Muscle of arm (tissue), 14 donors: Measurements from ENCODE around the gene APBA2. TPM values are rescaled to one million over a fixed set of nuclear protein-coding genes. Genes with fewer than 3 reads are reported as not detected.
"Not testable (repeated sequence)": the region's sequence is repeated elsewhere in the genome, so short reads cannot be mapped to it uniquely, and the experiment has no call there.

ENCODE experiments used
- DNase-seq: peaks from one replicate; pipeline ENCODE4 v3.0.0-alpha.2; 2013
- long read RNA-seq, 11 donors: transcript quantifications; one replicate each; lab custom pipeline, GENCODE V29; 2026
- polyA plus RNA-seq, 12 donors: library from polyadenylated mRNA; unstranded; fragments of 120-200 nt; gene quantifications; one replicate each; pipeline ENCODE4 v1.2.1, GENCODE V29; 2013; ENCODE audit not compliant: insufficient read length in 12 of 12

The APBA2 gene
- 10 to 100 TPM in 1 of 12 donors, 1 to 10 TPM in 10, not detected in 1; 2.9 to 19.6 (median 5.2) TPM for polyA plus RNA-seq
- long read RNA-seq, donor 1 = 0 reads
- long read RNA-seq, donor 2 = 0 reads
- long read RNA-seq, donor 3 = 0 reads
- long read RNA-seq, donor 4 = 0 reads
- long read RNA-seq, donor 5 = 0 reads
- long read RNA-seq, donor 6 = 0 reads
- long read RNA-seq, donor 7 = 0 reads
- long read RNA-seq, donor 8 = 0 reads
- long read RNA-seq, donor 9 = 0 reads
- long read RNA-seq, donor 10 = 0 reads
- long read RNA-seq, donor 11 = 0 reads

DNA sequence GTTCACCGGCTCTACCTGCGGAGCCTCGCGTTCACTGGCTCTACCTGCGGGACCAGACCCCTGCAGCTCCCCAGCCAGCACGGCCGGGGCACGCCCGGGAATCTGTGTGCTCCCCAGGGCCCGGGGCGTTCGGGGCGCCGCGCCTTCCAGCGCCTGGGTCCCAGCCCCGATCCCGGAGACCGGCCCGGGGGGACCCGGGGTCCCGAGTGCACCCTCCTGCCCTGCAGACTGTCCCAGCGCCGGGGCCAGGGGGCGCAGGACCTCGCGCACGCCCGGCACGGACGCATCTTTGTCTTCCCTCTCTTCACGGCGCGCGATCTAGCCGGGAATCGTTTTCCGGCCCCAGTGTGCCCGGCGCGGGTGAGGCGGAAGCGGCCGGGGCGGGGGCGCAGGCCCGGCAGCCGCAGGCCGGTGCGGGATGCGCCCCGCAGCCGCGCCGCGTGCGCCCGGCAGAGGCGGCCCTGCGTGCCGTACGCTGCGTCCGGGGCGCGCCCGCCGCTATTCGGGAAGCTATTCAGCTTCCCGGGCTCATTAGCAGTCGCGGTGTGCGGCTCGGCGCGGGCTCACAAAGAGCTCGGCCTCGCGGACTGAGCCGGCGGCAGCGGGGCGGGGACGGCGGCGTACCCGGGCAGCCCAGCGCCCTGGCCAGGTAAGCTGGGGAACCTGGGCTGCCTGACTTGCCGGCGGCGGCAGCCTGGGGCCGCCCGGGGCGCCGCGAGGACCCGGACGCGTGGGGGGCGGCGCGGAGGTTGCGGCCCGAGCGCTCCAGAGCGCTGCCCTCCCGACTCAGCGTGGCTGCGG is at the start of gene APBA2:
Gene APBA2, plus strand, starts transcription at position 345 of the 801 bp plus-strand sequence. CDS start 167,911 bp downstream, outside the sequence.
- peak; percentile 14 for DNase-seq

DNA sequence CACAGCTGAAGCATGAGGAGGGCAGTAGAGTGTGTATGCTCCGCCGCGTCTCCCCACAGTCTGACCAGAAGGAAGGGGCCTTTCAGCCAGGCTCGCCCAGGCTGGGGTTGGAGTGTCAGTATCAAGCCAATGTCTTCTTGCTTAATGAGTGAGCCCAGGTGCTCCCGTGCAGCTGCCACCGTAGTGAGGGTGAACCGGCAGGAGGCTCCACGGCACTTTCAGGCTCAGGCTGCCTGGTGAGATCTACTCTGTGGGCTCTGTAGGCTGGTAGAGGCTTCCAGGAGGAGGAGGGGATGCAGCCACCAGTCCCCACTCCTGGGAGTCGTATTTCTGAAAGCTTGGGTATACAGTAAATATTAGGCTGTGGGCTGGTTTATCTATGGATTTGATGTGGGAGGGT is 45.5 kb upstream of the APBA2 start:
- not testable (repeated sequence) for DNase-seq

DNA sequence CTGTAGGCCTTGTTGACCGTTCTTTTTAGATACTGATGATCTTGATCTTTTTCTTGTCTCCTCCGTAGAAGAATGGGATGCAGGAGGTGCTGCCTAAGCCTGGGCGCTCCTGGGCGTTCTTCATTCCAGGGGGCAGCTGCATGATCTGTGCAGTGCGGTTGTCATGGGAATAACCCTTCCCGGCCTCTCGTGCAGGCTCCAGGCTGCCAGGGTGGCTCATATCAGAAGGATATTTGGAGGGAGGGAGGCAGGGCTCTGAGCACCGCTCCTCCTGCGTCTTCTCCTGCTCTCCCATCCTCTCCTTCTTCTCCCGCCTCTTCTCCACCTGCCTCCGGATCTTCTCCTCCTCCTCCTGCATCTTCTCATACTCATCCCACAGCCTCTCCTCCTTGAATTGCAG is 43.6 kb upstream of the APBA2 start:
- DNase-seq = not testable (repeated sequence)

GRCh38 chr15:28843520-28843919 is 42.3 kb upstream of the APBA2 start:
- DNase-seq = not testable (repeated sequence)

DNA sequence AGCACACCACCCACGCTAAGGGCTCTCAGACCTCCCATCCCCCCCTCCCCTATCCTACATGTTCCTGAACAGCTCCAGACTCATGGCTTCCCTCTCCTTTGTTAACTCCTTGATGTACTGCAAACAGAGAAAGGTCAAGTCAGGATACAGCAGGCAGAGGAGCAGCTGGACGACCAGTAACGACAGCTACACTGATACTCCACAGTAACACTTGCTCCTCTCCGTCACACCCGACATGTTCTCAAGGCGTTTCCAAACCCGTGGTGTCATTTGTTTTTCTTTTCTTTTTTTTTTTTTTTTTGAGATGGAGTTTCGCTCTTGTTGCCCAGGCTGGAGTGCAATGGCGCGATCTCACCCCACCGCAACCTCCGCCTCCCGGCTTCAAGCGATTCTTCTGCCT is 41.6 kb upstream of the APBA2 start:
- DNase-seq = not testable (repeated sequence)

DNA sequence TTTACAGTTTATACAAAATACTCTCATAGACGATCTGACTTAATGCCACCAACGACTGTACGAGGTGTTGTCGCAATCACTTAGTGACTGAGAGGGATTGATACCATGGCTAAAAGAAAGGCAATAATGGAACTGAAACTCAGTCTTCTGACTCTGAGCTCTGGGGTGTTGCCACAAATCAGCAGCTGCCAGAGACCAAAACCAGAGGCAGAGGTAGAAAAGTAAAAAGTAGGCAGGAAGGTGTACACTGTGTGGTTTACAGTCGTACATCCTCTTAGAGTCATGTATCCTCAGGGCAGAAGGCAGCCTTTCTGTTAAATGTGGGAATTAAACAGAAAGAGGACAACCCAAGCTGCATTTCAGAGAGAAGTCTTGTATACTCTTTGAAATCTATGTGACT is 38.5 kb upstream of the APBA2 start:
- DNase-seq = not testable (repeated sequence)

- not testable (repeated sequence) for DNase-seq
Measured at GRCh38 chr15:28847959-28848358, 37.8 kb upstream of the APBA2 start.

DNA sequence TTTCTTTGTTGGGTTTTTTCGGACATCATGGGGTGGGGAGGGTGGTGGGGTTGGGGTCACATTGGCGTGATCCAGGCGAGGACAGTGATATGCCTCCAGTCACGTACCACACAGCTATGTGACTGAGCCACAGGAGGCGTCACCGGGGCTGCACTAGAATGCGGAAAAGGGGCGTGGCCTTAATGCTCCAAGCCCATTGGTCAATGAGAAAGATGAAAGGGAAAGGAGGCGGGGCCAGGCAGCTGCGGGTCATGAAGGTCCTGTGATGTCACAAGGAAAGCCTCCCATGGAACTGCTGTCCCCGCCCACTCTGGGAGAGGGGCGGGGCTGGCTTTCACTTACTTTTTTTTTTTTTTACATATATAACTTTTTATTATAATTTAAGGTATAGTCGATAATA is 37.3 kb upstream of the APBA2 start, which contains the start of gene GOLGA6L7:
Gene GOLGA6L7, minus strand, starts transcription at position 124 of the 400 bp plus-strand sequence. Its CDS starts 95 bp downstream, at position 29.
- DNase-seq = not testable (repeated sequence)

DNA sequence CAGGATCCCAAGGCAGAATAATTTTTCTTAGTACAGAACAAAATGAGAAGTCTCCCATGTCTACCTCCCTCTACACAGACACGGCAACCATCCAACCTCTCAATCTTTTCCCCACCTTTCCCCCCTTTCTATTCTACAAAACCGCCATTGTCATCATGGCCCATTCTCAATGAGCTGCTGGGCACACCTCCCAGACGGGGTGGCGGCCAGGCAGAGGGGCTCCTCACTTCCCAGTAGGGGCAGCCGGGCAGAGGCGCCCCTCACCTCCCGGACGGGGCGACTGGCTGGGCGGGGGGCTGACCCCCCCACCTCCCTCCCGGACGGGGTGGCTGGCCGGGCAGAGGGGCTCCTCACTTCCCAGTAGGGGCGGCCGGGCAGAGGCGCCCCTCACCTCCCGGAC is 36.5 kb upstream of the APBA2 start:
- DNase-seq = not testable (repeated sequence)

- DNase-seq = not testable (repeated sequence)
Measured at GRCh38 chr15:28849766-28850165, 36.0 kb upstream of the APBA2 start.

DNA sequence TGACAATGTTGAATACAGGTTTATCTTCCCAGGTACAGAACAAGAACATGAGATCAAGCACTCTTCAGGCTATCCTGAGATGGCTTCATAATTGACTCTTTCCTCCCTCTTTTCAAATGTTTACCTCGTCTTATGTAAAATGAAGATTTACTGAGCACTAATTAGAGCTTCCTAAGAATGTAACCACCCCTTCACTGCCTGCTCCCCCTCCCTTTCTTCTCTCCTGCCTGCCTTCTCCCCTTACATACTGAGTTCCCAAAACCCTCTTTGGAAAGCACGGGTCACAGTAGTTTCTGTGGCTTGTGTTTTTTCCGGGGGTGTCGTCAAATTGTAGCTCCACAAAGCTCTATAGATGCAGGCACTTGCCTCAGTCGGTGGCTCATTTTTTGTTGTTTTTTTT is 32.1 kb upstream of the APBA2 start:
- not testable (repeated sequence) for DNase-seq

DNA sequence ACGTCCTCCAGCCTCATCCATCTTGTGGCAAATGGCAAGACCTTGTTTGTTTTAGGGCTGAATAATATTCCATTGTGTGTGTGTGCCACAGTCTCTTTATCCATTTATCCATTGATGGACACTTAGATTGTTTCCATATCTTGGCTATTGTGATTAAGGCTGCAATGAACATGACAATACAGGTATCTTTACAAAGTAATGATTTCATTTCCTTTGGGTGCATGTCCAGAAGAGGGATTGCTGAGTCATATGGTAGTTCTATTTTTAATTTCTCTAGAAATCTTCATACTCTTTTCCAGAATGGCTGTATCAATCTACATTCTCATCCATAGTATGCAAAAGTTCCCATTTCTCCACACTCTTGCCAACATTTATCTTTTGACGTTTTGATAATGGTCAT is 31.2 kb upstream of the APBA2 start:
- DNase-seq = not testable (repeated sequence)

- peak; percentile 26 for DNase-seq
Measured at GRCh38 chr15:28861031-28861534, 24.7 kb upstream of the APBA2 start.

DNA sequence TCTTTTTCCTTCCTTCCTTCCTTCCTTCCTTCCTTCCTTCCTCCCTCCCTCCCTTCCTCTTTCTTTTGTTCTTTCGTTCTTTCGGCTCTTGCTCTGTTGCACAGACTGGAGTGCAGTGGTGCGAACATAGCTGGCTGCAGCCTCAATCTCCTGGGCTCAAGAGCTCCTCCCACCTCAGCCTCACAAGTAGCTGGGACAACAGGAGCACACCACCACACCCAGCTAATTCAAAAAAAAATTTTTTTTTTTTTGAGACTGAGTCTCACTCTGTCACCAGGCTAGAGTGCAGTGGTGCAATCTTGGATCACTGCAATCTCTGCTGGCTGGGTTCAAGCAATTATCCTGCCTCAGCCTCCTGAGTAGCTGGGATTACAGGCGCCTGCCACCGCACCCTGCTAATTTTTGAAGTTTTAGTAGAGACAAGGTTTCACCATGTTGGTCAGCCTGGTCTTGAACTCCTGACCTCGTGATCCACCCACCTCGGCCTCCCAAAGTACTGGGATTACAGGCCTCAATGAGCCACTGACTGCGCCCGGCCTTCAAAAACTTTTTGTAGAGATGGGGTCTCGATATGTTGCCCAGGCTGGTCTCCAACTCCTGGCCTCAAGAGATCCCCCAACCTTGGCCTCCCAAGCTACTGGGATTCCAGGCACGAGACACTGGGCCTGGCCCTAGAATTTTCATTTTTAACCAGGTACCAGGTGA is 24.0 kb upstream of the APBA2 start:
- not testable (repeated sequence) for DNase-seq

GRCh38 chr15:28868744-28869345 is 16.9 kb upstream of the APBA2 start:
- DNase-seq = no peak

DNA sequence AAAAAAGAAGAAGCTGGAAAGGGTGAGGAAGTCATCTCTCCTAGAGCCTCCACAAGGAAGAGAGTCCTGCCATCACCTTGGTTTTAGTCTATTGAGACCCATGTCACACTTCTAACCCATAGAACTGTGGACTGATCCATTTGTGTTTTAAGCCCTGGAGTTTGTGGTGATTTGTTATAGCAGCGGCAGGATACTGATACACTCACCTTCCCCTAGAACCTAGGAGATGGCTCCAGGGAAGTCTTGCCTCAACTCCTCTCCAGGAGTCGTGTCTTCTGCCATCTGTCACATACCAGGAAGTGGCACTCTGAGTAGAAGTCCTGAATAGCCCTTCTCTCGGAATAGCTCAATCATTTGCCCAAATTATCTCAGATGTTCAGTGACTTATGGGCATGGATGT is 14.6 kb upstream of the APBA2 start:
- DNase-seq = no peak

- no peak for DNase-seq
Measured at GRCh38 chr15:28873006-28873405, 12.8 kb upstream of the APBA2 start.

- DNase-seq = no peak
Measured at GRCh38 chr15:28873585-28874190, 12.1 kb upstream of the APBA2 start.

DNA sequence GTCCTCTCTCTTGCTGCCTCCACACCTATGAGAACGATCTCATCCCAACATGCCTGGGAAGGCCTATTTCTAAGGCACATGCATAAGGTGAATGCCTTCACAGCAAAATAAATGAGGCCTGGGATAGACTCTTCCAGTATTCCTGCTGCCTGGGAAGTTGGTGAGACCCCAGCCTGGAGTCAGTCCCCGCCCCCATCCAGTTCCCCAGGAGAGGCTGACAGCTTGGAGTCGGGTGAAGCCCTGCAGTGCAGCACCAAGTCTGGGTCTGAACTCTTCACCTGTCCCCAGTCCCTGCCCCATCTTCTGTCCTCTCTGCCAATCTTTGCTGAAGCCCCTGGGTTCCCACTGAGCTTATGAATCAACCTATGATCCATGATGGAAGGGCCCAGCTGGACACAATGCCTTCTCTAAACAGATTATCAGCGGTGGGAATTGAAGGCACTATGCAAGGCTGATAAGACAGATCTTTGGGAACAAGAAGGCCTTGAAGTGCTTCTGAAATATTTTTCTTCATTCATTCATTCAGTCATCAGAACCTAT is 10.2 kb upstream of the APBA2 start:
- no peak for DNase-seq

GRCh38 chr15:28876131-28876844 is 9.5 kb upstream of the APBA2 start:
- no peak for DNase-seq
